CD1c-positive myeloid dendritic cell (primary cell): Measurements from ENCODE around the gene CYB5RL.
"Not testable (repeated sequence)": the region's sequence is repeated elsewhere in the genome, so short reads cannot be mapped to it uniquely, and the experiment has no call there.

Source experiments
- DNase-seq: peaks from one replicate; pipeline ENCODE4 v3.0.0-alpha.2; 2016; ENCODE audit errors: extremely low spot score

CYB5RL gene

GRCh38 chr1:54186056-54186455 lies 13.8 kb downstream of the CYB5RL start:
- DNase-seq = no peak

GRCh38 chr1:54180701-54181360 lies 19.0 kb downstream of the CYB5RL start:
- DNase-seq = no peak

GRCh38 chr1:54178296-54179070 lies 21.3 kb downstream of the CYB5RL start:
- no peak for DNase-seq

DNA sequence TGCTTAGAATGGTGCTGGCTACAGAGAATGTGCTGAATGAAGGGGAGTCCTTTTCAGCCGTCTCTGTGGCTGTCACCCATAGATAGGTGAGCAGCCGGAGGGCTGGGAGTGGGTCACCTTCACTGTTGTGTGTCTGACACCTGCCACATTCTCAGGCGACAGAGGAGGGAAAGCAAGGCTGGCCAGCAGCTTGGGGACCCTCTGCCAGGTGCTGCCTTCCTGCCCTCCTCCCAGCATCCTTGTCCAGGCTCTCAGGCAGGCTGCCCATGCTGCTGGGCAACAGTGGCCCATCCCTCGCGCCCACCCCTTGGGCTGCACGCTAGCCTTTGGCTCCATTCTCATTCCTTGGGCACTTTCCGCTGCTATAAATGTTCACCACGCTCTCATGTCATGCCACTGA lies 22.1 kb downstream of the CYB5RL start:
- DNase-seq = no peak

DNA sequence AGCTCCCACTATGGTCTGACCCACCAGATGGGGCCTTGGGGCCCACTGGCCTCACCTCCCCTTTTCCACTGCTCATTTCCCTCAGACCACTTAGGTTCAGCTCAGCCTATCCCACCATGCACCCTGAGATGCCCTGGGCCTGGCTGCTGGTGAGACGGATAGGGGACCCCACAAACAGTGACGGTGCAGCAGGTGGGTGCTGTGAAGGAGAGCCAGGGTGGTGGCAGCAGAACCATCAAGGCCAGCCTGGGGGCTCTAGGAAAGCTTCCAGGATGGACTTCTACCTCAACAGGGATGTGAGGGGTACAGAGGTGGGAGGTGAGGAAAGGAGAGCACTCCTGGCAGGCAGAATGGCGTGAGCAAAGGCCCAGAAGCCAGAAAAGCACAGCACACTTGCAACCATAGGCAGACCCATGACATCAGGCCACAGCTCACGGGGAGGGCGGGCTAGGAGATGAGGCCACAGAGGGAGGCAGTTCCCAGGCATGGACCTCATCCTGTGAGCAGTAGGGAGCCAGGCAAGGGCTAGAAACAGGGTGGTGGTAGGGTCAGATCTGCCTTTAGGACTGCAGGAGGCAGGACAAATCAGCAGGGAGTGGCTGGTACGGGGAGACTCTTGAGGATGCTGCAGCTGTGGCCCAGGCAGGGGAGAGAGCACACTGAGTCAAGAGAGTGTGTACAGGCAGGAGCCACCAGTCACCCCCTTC lies 23.1 kb downstream of the CYB5RL start:
- DNase-seq = no peak

DNA sequence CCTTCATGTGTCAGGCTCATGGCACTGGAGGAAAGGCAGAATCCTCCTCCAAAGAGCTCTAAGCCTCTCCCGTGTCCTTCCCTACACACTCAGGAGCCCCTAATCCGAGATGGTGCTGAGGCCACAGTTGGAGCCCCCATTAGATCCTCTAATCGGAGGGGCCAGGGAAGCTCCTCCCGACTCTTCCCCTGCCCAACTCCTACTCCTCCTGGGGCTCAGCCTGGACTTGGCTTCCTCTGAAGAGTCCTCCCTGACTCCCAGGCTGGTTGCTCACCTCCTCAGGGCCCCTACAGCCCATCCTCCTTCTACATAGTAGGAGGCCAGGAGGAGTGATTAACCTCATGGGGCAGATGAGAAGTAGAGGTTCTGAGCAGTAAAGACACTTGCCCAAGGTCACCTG lies 25.7 kb downstream of the CYB5RL start:
- DNase-seq = no peak

GRCh38 chr1:54173681-54174080 lies 26.1 kb downstream of the CYB5RL start:
- DNase-seq = no peak

- DNase-seq = no peak
Observed at GRCh38 chr1:54172614-54173599, 26.9 kb downstream of the CYB5RL start.

DNA sequence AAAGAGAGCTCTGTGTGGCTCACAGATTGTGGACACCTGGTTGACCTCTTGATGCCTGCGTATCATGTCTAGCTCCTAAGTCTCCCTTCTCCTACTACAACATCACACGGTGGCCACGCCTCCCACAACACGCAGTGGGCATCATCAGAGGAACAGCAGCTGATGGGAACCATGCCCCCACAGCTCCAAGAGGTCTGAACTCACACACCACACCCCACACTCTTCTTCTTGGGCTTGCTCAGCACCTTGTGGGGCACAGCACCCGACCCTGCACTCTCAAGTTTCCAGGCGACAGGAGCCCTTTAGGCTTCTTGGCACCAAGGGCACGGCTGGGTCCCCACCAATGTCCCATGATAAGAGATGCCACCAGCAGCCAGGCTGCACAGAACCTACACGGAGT lies 28.2 kb downstream of the CYB5RL start:
- DNase-seq = no peak

DNA sequence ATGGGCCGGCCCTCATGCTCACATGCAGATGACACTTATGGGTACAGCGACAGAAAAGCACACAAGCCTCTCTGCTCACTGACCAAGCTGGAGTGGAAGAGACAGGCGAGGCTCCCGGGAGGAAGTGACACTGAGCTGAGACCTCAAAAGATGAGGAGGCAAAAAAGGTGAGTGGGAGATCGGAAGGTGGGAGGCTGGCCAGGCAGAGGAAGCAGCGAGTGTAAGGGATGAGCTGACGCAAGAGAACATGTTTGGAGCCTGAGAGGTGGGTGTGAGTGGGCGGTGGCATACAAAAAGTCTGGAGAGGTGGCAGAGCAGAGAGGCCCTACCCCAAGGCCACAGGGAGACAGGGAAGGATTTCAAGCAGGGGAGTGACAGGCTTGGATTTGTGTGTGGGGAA lies 28.8 kb downstream of the CYB5RL start:
- DNase-seq = peak; percentile 62

- DNase-seq = no peak
Observed at GRCh38 chr1:54169068-54169467, 30.8 kb downstream of the CYB5RL start.

DNA sequence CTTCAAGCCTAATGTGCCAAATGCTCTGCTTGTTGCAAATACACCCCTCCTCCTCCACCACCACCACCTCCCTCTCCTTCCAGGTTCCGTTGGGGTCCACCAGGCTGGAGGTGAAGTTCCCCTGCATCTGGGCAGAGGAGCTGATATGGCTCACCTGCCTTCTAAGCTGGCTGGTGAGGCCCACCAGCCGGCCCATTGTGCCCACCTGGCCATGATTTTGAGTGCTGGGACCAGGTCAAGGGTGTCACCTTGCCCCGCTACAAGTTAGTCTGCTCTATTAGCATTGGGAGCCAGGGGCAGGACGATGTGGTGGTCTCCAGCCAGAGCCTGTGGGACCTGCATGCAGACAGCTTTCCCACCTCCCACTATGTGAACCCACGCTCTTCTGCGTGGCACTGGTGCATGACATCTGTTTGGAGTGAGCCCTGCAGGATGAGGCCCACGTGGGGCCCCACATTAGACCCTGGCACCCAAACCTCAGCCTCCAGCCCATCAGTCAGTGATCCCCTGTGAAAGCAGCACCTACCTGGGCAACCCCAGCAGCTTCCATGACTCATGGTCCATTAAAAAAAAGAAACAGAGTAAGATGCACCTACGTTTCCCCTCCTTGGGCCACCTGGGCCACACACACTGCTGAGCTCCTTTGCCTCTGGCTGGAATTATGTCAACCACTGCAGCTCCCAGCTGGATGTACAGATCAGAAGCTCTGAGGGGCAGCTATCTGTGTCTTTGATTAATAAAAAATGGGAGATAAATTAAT lies 31.4 kb downstream of the CYB5RL start:
- DNase-seq = no peak

- no peak for DNase-seq
Observed at GRCh38 chr1:54167422-54168139, 32.2 kb downstream of the CYB5RL start.

DNA sequence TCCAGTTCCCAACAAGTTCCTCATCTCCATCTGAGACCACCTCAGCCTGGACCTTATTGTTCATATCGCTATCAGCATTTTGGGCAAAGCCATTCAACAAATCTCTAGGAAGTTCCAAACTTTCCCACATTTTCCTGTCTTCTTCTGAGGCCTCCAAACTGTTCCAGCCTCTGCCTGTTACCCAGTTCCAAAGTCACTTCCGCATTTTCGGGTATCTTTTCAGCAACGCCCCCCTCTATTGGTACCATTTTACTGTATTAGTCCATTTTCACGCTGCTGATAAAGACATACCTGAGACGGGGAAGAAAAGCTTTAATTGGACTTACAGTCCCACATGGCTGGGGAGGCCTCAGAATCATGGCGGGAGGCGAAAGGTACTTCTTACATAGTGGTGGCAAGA lies 33.5 kb downstream of the CYB5RL start:
- not testable (repeated sequence) for DNase-seq

- DNase-seq = no peak
Observed at GRCh38 chr1:54165146-54165545, 34.7 kb downstream of the CYB5RL start.

DNA sequence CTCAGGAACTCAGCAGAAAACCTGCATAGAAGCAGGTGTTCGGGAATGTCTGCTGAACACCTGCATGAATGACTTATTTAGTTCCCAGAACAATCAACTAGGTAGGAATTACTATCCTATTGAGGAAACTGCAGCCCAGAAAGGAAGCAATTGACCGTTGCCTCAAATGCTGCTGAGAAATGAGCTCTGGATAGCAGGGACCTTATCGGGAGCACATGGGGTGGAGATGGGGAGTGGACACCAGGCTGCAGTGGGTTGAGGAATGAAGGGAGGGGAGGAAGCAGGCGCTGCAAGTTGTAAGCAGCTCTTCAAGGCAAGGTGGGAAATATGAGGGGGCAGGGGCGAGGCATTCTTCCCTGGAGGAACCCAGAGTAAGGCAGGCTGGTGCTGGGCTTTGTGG lies 36.3 kb downstream of the CYB5RL start:
- DNase-seq = no peak

DNA sequence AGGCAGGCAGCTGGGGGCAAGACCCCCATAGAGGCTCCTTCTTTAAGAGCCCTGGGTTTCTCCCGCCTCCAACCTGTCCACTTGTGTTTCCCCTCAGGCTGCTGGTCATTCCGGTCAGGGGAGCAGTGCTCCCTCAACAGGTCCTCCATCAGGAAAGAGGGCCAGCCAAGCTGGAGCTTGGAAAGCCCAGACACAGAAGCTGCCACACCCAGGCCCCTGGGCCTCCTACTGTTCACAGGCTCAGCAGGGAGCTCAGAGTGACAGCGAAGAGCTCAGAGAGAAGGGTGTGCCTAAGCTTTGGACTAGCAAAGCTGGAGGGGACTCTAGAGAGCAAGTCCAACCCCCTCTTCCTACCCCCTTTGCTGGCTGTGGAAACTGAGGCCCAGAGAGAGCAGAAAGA lies 36.8 kb downstream of the CYB5RL start:
- no peak for DNase-seq

DNA sequence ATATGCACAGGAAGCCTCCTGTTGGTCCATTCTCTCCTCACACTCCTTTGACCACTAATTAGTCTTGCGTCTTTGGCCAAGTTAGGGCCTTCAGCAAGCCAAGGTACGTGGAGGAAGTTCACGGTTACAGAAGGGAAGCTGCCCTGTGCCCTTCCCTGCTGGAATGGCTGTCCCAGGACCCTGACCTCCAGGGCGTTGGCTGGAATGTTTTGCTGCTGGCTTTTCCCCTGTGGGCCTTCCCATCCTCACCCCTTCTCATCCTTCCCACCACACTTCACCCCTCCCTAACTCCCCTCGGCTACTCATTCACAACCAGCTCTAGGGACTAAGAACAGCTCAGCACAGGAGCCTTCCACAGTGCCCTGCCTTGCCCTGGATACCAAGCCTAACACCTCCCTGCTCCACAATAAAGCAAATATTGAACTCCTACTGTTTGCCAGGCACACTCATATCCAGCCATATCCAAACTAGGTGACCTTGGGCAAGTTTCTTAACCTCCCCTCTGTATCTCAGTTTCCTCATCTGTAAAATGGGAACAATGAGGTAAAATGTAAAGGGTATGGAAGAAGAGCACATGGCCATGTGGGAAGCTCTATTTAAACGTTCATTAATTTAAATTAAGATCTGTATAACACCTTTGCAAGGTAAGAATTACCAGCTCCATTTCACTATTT lies 38.2 kb downstream of the CYB5RL start:
- no peak for DNase-seq

GRCh38 chr1:54160351-54160750 lies 39.5 kb downstream of the CYB5RL start:
- DNase-seq = no peak
